GM18502 (cell line): ENCODE results near the gene NBL1.

Experiments used
- ATAC-seq: cut with Tn5 transposase; IDR thresholded peaks from one replicate; pipeline ENCODE4 v1.9.1; 2021; ENCODE audit warnings: mild to moderate bottlenecking; ENCODE audit not compliant: unreplicated experiment, poor library complexity

Gene NBL1

GRCh38 chr1:19664453-19665185 is 20.5 kb downstream of the NBL1 start, which contains the start of gene HTR6:
TSS of gene HTR6 (plus strand) at chr1:19664875. CDS start at chr1:19665754, 879 bp downstream.
- no peak for ATAC-seq

GRCh38 chr1:19665186-19665495 is 21.0 kb downstream of the NBL1 start:
- ATAC-seq = no peak

DNA sequence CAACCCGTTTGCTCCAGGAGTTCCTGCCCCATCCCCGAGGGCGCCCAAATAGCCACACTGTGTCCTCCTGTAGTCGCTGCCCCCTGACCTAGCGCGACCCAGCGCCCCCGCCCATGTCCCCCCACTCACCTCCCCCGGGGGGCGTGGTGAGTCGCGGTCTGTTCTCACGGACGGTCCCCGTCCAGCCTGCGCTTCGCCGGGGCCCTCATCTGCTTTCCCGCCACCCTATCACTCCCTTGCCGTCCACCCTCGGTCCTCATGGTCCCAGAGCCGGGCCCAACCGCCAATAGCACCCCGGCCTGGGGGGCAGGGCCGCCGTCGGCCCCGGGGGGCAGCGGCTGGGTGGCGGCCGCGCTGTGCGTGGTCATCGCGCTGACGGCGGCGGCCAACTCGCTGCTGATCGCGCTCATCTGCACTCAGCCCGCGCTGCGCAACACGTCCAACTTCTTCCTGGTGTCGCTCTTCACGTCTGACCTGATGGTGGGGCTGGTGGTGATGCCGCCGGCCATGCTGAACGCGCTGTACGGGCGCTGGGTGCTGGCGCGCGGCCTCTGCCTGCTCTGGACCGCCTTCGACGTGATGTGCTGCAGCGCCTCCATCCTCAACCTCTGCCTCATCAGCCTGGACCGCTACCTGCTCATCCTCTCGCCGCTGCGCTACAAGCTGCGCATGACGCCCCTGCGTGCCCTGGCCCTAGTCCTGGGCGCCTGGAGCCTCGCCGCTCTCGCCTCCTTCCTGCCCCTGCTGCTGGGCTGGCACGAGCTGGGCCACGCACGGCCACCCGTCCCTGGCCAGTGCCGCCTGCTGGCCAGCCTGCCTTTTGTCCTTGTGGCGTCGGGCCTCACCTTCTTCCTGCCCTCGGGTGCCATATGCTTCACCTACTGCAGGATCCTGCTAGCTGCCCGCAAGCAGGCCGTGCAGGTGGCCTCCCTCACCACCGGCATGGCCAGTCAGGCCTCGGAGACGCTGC is 21.7 kb downstream of the NBL1 start:
- ATAC-seq = no peak

GRCh38 chr1:19668888-19669287 is 24.8 kb downstream of the NBL1 start:
- ATAC-seq = no peak

DNA sequence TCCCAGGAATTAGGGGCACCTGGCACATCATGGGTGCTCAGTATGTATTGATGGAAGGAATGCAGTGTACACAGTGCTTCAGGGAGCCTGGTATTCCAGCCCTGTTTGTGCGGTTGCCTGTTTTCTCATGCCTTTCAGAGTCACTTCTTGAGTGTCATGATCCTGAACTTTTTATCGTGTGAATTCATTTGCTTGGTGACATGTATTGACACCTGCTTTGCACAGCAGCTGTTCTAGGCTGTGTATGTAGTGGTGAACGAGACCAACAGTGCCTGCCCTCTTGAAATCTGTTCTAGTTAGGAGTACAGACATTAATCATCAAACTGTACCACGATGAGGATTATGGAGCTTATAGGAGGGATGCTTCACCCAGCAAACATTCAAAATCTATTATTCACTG is 26.7 kb downstream of the NBL1 start:
- ATAC-seq = no peak

- ATAC-seq = no peak
Measured at GRCh38 chr1:19672237-19672636, 28.1 kb downstream of the NBL1 start.

GRCh38 chr1:19675797-19676196 is 31.7 kb downstream of the NBL1 start:
- no peak for ATAC-seq

DNA sequence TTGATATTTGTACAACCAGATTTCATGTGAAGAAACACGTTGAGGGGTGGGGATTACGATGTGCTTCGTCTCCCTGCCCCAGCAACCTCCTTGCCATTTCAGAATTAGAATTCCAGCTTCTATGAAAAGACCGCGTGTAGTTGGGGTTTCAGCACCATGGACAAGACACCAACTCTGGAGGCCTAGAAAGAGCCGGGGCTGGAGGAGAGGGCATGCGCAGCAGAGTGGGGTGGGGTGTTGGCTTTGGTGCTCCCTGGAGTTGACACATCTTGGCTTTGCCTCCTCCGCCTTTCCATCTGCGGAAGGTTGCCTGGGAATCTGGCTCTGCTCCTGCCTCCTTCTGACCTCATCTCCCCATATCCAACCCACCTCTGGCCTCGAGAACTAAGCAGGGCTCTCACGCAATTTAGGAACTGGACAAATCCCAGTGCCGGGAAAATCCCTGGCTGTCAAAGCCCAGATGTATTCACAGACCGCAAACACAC is 32.4 kb downstream of the NBL1 start:
- no peak for ATAC-seq

DNA sequence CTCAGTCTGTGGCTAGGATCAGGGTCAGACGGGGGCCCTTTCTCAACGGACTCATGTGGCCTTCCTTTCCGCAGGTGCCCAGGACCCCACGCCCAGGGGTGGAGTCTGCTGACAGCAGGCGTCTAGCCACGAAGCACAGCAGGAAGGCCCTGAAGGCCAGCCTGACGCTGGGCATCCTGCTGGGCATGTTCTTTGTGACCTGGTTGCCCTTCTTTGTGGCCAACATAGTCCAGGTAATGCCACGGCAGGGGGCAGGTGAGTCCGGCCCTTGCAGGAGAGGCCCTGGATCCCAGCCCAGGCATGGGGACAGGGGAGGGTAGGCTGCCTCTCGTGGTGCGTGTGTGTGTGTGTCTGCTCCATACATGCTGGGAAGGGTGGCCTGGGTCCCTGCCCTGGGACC is 34.4 kb downstream of the NBL1 start:
- no peak for ATAC-seq

GRCh38 chr1:19678931-19679453 is 34.9 kb downstream of the NBL1 start:
- ATAC-seq = no peak

DNA sequence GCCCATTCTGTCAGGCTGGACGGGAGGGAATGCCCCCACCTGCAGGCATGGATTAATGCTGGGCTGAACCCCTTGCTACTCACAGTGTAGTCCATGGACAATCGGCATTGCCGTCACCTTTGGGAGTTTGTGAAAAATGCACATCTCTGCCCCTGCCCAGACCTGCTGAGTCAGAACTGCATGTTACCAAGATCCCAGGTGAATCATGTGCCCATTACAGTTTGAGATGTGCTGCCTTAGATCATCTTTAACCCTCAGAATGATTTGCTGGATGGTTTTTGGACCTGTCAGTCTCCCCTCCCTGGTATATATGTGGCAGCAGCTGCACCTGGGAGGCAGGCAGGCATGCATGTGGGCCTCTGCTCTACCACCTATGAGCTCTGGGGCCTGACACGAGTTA is 35.6 kb downstream of the NBL1 start:
- no peak for ATAC-seq

- no peak for ATAC-seq
Measured at GRCh38 chr1:19680644-19681043, 36.5 kb downstream of the NBL1 start.

DNA sequence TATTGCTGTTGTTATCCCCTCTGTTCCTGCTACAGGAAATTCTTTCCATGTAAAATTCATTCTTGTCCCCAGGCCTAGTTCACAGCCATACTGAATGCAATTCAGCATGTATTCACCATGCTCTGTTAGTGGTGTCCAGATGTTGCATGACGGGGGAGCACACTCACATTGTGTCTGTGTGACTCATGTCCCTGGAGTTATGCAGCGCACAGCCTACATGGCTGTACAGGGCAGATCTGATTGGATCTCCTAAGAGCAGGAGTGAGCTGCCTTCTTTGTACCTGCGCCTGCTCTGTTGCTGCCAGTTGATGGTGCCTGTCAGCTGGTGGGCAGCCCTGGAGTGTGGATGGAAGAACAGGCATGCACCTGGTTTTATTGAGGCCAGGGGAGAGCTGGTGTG is 38.1 kb downstream of the NBL1 start:
- no peak for ATAC-seq

GRCh38 chr1:19682901-19683300 is 38.8 kb downstream of the NBL1 start:
- no peak for ATAC-seq

GRCh38 chr1:19683351-19683750 is 39.2 kb downstream of the NBL1 start:
- no peak for ATAC-seq

GRCh38 chr1:19684677-19685076 is 40.6 kb downstream of the NBL1 start:
- no peak for ATAC-seq

DNA sequence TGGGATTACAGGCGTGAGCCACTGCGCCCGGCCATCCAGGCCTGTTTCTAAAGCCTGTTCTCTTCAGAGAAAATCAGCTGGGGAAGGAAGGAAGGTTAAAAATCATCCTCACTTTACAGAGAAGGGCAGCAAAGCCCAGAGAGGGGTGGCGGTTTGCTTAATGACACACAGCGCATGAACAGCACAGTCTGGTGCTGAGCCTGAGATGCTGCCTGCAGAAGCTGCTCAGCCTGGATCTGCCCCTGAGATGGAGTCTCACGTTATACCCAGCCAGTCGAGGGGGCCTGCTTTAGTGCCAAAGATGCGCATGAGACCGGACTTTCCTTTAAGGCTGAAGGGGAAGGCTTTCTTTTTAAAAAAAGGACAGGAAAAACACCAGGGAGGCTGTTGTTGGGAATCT is 41.9 kb downstream of the NBL1 start:
- no peak for ATAC-seq

DNA sequence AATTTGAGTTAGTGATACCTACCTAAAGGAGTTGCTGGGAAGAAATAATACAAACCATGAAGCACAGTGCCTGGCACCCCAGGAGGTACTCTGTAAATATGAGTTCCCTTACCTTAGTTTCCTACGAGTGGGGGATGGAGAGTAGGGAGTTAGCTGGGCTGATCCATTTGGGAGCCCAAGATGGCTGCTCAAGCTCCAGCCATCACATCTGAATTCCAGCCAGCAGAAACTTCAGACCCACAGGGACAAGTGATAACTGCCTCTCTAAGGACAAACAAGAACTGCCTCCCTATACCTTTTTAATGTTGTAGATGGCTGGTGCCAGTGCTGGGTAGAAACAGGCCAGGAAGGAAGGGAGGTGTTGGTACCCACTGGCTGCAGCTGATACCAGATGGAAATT is 43.3 kb downstream of the NBL1 start:
- ATAC-seq = no peak

DNA sequence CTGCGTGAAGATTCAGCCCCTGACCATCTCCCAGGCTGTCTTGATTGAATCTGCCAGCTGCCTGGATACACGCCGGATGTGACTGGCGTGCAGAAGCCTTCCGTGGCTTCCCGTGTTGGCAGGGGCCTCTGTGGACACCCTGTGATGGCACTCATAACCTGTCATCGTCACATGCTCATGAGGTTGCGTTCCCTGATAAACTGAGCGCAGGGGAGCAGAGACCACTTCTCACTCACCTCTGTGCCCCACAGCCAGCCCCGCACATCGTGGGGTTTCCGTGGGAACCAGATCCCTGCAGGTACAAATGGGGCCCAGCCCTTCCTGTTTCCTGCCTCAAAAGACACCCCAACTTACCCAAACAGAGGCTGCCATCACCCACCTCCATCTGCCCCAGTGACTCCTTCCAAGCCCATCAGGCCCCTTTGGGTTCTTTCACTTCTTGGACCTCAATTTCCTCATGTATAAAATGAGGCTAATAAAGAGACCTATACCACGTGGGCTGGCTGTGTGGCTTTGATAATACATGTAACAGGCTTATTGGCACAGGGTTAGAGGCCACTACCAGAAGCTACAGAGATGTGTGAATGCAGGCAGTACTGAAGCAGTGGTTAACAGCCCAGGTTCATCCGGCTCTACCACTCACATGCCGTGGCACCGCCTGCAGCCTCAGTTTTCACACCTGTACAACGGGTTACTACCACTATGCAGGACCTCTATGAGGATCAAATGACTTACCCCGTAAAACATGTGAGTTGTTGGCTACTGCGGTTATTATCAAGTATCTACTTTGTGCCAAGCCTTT is 44.1 kb downstream of the NBL1 start:
- ATAC-seq = no peak

- ATAC-seq = no peak
Measured at GRCh38 chr1:19689085-19689757, 45.1 kb downstream of the NBL1 start.
